ENCODE measurements around the gene HLA-E. TPM values are rescaled to one million over a fixed set of nuclear protein-coding genes. Genes with fewer than 3 reads are reported as not detected.
A peak's percentile ranks its signal among the peaks of the same experiment; 100 is the strongest.
"Not testable (repeated sequence)": the region's sequence is repeated elsewhere in the genome, so short reads cannot be mapped to it uniquely, and the experiment has no call there.

HLA-E gene
- total and polyA plus RNA-seq, 5 experiments from 2014 or later, result 1,291 to 2,977 (median 2,699) TPM

DNA sequence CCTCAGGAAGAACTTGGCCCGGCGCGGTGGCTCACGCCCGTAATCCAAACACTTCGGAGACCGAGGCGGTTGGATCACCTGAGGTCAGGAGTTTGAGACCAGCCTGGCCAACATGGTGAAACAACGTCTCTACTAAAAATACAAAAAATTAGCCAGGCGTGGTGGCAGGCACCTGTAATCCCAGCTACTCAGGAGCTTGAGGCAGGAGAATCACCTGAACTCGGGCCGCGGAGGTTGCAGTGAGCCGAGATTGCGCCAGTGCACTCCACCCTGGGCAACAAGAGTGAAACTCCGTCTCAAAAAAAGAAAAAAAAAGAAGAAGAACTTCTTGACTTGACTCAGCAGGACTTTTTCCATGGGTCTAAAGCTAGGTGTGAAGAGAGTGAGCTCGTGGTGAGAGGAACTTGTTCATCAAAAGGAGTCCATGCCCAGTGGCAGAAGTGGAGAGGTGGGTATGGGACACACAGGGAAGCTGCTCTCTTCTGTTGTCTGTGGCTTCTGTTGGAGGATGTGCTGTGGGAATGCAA, 40.1 kb downstream of the HLA-E start:
- H3K27me3 Mint-ChIP-seq, DNase-seq, H3K36me3 Mint-ChIP-seq: not testable (repeated sequence)
- H3K9me3 Mint-ChIP-seq, result peaks cover 0 to 14% (median 4%) of the 10 kb centered on the region in 9 donors
- POLR2A ChIA-PET, result interaction anchor here (0.8 to 10.5 kb wide), 8 partner anchors 11 to 46 kb away, joined by 3 to 213 read pairs (median 10); partner anchors contain the start of gene HLA-E
- peak overlapping the region in 2 of 10 donors; percentile 8 to 23 for H3K4me3 Mint-ChIP-seq
- peak in 1 of 2 donors; percentile 29 for ATAC-seq
- peaks cover 10 to 68% (median 32%) of the 10 kb centered on the region in 4 donors for H3K4me1 Mint-ChIP-seq
- peak overlapping the region in 8 of 10 donors; percentile 32 to 85 (median 80) for H3K27ac Mint-ChIP-seq

DNA sequence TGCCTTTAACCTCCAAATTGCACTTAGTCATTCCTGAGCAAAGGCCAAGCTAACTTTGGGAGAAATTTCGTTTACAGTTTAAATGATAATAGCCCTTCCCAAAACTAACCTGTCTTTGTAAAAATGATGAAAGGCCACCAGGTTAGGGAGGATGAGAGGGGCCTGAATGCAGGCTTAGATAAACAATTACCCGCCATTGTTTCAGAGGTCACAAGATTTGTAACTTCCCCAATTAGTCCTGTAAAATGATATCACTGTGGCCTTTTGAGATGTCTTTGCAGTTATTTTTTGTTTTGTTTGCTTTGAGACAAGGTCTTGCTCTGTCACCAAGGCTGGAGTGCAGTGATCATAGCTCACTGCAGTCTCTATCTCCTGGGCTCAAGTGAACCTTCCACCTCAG, 40.7 kb downstream of the HLA-E start:
- Mint-ChIP-seq H3K36me3 (peaks cover 0 to 1% (median 0%) of the 10 kb centered on the region in 3 donors), H3K27me3 (no peaks in the 10 kb centered on the region), H3K27ac (peak overlapping the region in 6 of 10 donors; percentile 32 to 83 (median 80)), H3K4me3 (no peak overlapping the region), H3K9me3 (peaks cover 0 to 8% (median 0%) of the 10 kb centered on the region in 9 donors), H3K4me1 (peaks cover 9 to 62% (median 32%) of the 10 kb centered on the region in 4 donors)
- ATAC-seq, result no peak
- DNase-seq, result no peak
- POLR2A ChIA-PET, result interaction anchor here (0.8 to 10.5 kb wide), 9 partner anchors 12 to 44 kb away, joined by 3 to 213 read pairs (median 15); partner anchors contain the start of gene HLA-E

DNA sequence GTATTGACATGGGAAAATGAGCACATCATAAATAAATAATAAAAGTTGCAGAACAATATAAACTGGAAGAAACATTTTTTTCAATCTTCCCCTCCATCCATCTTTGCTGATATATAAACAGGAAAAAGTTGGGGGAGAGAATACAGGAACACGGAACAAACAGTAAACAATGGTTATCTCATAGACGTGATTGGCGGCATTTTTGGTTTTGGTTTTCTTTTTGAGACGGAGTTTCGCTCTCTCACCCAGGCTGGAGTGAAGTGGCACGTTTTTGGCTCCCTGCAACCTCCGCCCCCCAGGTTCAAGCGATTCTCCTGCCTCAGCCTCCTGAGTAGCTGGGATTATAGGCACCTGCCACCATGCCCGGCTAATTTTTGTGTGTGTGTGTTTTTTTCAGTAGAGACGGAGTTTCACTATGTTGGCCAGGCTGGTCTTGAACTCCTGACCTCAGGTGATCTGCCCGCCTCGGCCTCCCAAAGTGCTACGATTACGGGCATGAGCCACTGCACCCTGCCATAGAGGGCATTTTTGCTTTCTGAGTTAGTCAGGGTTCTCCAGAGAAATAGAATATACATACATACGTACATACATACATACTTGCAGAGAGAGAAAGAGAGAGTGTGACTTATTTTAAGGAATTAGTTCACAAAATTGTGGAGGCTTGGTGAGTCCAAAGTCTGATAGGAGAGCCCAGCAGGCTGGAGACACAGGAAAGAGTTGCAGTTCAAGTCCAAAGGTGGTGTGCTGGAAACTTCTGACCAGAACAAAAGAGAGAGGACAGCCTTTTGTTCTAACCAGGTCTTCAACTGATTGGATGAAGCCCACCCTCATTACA, 44.4 kb downstream of the HLA-E start:
- Mint-ChIP-seq H3K4me1 (peaks cover 8 to 39% (median 29%) of the 10 kb centered on the region in 4 donors), H3K9me3 (peaks cover 0 to 2% (median 0%) of the 10 kb centered on the region in 9 donors), H3K27me3 (no peaks in the 10 kb centered on the region), H3K36me3 (no peaks in the 10 kb centered on the region), H3K4me3 (peak overlapping the region; percentile 24 to 94 (median 72)), H3K27ac (peak overlapping the region in 4 of 10 donors; percentile 68 to 95 (median 91))
- DNase-seq (no peak), ATAC-seq (no peak)
- POLR2A ChIA-PET, result interaction anchor here (3.8 to 10.5 kb wide), 2 partner anchors 41 to 48 kb away, joined by 35 to 213 read pairs; partner anchors contain the start of gene HLA-E

DNA sequence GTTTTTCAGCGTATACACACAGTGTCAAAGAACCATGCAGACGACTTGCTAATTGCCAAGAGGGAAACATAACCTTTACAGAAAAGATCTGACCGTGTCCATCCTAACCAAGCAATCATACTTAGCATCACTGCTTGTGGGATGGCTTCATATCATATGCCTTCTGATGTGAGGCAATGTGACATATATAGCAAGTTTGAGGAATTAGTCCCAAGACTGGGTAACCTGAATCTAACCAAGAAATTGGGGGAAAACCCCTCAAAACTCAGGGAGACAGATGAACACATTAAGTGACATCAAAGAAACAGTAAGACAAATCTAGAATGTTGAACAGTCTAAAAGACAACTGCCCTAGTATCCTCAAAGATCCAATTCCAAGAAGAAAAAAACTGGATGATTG, 48.6 kb downstream of the HLA-E start:
- Mint-ChIP-seq H3K4me1 (peaks cover 9 to 22% (median 14%) of the 10 kb centered on the region in 4 donors), H3K4me3 (no peak overlapping the region), H3K9me3 (no peaks in the 10 kb centered on the region), H3K36me3 (no peaks in the 10 kb centered on the region), H3K27ac (no peak overlapping the region), H3K27me3 (no peaks in the 10 kb centered on the region)
- POLR2A ChIA-PET, result interaction anchor here (12.6 kb wide), 1 partner anchor 45 kb away, joined by 211 read pairs; the partner anchor contains the start of gene HLA-E
- ATAC-seq, result no peak
- DNase-seq, result no peak

DNA sequence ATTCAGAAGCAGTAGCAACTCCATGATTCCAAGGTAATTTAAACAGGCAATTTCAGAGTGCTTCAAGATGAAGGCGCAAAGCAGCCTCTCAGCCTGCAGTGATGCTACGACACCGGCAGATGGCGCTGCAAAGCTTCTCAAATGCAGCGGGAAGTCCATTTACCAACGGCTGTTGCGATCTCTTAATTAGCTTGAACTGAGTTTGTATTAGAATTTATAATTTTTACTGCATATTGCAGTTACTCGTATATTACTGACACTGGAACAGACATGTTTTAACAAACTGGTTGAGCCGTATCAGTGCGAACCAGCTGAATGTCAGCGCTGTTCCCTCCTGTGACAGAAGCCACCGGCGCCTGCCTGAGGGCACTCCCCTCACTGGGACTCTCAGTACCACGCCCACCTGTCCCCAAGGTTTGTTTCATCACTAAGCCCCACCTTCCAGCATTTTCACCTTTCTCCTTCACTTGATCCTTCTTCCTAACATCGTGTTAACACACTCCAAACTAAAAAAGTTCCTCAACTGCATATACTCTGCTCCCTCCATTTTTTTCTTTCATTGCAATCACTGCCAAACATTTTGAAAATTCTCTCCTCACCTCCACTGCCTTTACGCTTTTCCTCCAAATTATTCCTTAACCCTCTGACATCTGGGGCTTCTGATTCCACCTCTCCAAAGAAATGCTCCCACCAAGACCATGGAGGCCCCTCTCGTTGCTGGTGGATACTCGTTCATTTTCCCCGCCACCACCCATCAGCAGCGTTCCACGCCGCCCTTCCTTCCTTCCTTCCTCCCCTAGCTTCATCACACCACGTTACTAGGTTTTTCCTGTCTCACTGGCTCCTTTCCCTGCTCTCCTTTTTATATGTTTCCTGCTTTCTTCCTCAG, 52.5 kb downstream of the HLA-E start:
- H3K9me3 Mint-ChIP-seq, result no peaks in the 10 kb centered on the region
- H3K4me1 Mint-ChIP-seq, result peaks cover 27 to 36% (median 32%) of the 10 kb centered on the region in 4 donors
- no peaks in the 10 kb centered on the region for H3K27me3 Mint-ChIP-seq
- ATAC-seq, result peak; percentile 72 to 78
- peak overlapping the region; percentile 78 to 95 (median 90) for H3K4me3 Mint-ChIP-seq
- DNase-seq, result peak; percentile 64 to 90 (median 79)
- peak overlapping the region; percentile 82 to 97 (median 93) for H3K27ac Mint-ChIP-seq
- POLR2A ChIA-PET, result interaction anchor here (0.5 to 12.6 kb wide), 38 partner anchors 9 to 196 kb away, joined by 3 to 211 read pairs (median 4); partner anchors contain the start of genes ABCF1, C6orf136, GNL1 and HLA-E
- H3K36me3 Mint-ChIP-seq, result peaks cover 0 to 7% (median 0%) of the 10 kb centered on the region in 3 donors

DNA sequence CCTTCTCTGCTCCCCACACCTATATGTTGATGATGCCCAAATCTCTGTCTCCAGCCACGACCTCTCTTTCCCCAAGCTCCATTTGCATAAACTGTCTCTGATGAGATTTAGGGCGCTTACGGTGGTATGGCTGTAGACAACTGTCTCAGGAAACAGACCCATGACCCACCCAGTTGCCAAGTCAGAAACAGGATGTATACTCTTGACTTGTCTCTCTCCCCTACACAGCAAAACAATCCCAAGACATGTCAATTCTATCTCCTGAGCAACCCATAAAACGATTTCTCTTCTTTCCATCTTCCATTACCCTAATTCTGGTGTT, 53.1 kb downstream of the HLA-E start:
- ATAC-seq (peak; percentile 66 to 78), DNase-seq (peak in 9 of 10 donors; percentile 13 to 73 (median 42))
- Mint-ChIP-seq H3K9me3 (no peaks in the 10 kb centered on the region), H3K4me3 (peak overlapping the region; percentile 78 to 95 (median 90)), H3K36me3 (peaks cover 0 to 12% (median 0%) of the 10 kb centered on the region in 3 donors), H3K4me1 (peaks cover 27 to 36% (median 32%) of the 10 kb centered on the region in 4 donors), H3K27me3 (no peaks in the 10 kb centered on the region), H3K27ac (peak overlapping the region; percentile 82 to 97 (median 93))
- POLR2A ChIA-PET, result interaction anchor here (0.7 to 12.6 kb wide), 29 partner anchors 9 to 196 kb away, joined by 3 to 211 read pairs (median 5); partner anchors contain the start of genes ABCF1, C6orf136, GNL1 and HLA-E

DNA sequence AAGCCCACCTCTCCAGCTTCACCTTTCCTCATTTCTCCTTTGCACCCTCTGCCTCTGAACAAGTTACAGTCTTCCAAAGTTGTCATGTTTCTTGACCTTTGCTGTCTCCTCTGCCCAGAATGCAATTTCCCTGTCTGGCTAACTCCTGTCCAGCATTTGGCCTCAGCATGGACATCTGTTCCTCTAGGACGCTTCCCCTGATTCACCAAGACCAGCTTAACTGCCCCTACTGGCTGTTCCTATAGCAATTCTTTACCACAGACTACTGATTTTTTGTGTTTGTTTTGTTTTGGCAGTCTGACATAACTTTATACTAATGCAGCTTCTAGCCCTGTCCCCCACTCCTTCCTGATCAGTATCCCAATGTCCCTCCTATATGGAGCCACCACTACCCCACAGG, 53.6 kb downstream of the HLA-E start:
- ATAC-seq (no peak), DNase-seq (no peak)
- Mint-ChIP-seq H3K27ac (peak overlapping the region; percentile 82 to 97 (median 93)), H3K27me3 (no peaks in the 10 kb centered on the region), H3K36me3 (peaks cover 0 to 12% (median 0%) of the 10 kb centered on the region in 3 donors), H3K4me1 (peaks cover 27 to 36% (median 32%) of the 10 kb centered on the region in 4 donors), H3K4me3 (peak overlapping the region; percentile 78 to 95 (median 90)), H3K9me3 (no peaks in the 10 kb centered on the region)
- POLR2A ChIA-PET, result interaction anchor here (0.9 to 12.6 kb wide), 19 partner anchors 11 to 136 kb away, joined by 3 to 211 read pairs (median 10); partner anchors contain the start of genes ABCF1, GNL1, HLA-E and MRPS18B

Other genes starting within 250 kb of the HLA-E start
- gene TRIM39, start 162.6 kb upstream of the HLA-E start, total RNA-seq, result 10 to 100 TPM; 22.1 to 23.1 TPM
- 10 to 100 TPM in 2 of 3 donors, 1 to 10 TPM in 1; 6.6 to 15.4 (median 12.7) TPM for gene TRIM39, start 162.6 kb upstream of the HLA-E start, polyA plus RNA-seq
- gene RPP21, start 144.4 kb upstream of the HLA-E start, total RNA-seq, result 10 to 100 TPM; 48.2 to 49.5 TPM
- gene RPP21, start 144.4 kb upstream of the HLA-E start, polyA plus RNA-seq, result 10 to 100 TPM; 61.1 to 92.4 (median 73.6) TPM
- gene GNL1, start 67.0 kb downstream of the HLA-E start, total RNA-seq, result 10 to 100 TPM; 78.0 to 80.7 TPM
- 10 to 100 TPM; 24.7 to 34.1 (median 28.7) TPM for gene GNL1, start 67.0 kb downstream of the HLA-E start, polyA plus RNA-seq
- gene PRR3, start 67.8 kb downstream of the HLA-E start, total RNA-seq, result 10 to 100 TPM; 28.4 to 28.9 TPM
- 10 to 100 TPM in 1 of 3 donors, 1 to 10 TPM in 2; 7.9 to 12.7 (median 8.6) TPM for gene PRR3, start 67.8 kb downstream of the HLA-E start, polyA plus RNA-seq
- gene ABCF1, start 81.9 kb downstream of the HLA-E start, total RNA-seq, result 10 to 100 TPM; 68.6 to 71.3 TPM
- gene ABCF1, start 81.9 kb downstream of the HLA-E start, polyA plus RNA-seq, result 10 to 100 TPM; 19.1 to 43.1 (median 30.5) TPM
- gene PPP1R10, start 127.7 kb downstream of the HLA-E start, total RNA-seq, result 100 to 1,000 TPM; 191 to 193 TPM
- gene PPP1R10, start 127.7 kb downstream of the HLA-E start, polyA plus RNA-seq, result 10 to 100 TPM; 16.9 to 20.2 (median 19.8) TPM
- 10 to 100 TPM; 43.1 to 43.8 TPM for gene MRPS18B, start 128.3 kb downstream of the HLA-E start, total RNA-seq
- gene MRPS18B, start 128.3 kb downstream of the HLA-E start, polyA plus RNA-seq, result 100 to 1,000 TPM in 2 of 3 donors, 10 to 100 TPM in 1; 87.4 to 161 (median 119) TPM
- gene ATAT1, start 137.4 kb downstream of the HLA-E start, total RNA-seq, result 10 to 100 TPM; 12.6 to 13.4 TPM
- 1 to 10 TPM; 1.6 to 2.0 (median 1.7) TPM for gene ATAT1, start 137.4 kb downstream of the HLA-E start, polyA plus RNA-seq
- 10 to 100 TPM; 29.3 to 30.9 TPM for gene C6orf136, start 157.6 kb downstream of the HLA-E start, total RNA-seq
- 10 to 100 TPM in 2 of 3 donors, 1 to 10 TPM in 1; 5.6 to 23.2 (median 13.7) TPM for gene C6orf136, start 157.6 kb downstream of the HLA-E start, polyA plus RNA-seq
- gene DHX16, start 183.5 kb downstream of the HLA-E start, total RNA-seq, result 10 to 100 TPM; 42.1 to 45.6 TPM
- 10 to 100 TPM; 17.7 to 31.2 (median 18.7) TPM for gene DHX16, start 183.5 kb downstream of the HLA-E start, polyA plus RNA-seq
- gene PPP1R18, start 197.1 kb downstream of the HLA-E start, total RNA-seq, result 10 to 100 TPM; 79.0 to 82.0 TPM
- gene PPP1R18, start 197.1 kb downstream of the HLA-E start, polyA plus RNA-seq, result 10 to 100 TPM; 79.8 to 98.6 (median 95.7) TPM
- 1 to 10 TPM; 2.4 TPM for gene NRM, start 201.5 kb downstream of the HLA-E start, total RNA-seq
- gene NRM, start 201.5 kb downstream of the HLA-E start, polyA plus RNA-seq, result 1 to 10 TPM; 3.7 to 5.4 (median 5.4) TPM
- gene MDC1, start 227.8 kb downstream of the HLA-E start, total RNA-seq, result 10 to 100 TPM; 50.8 to 54.9 TPM
- gene MDC1, start 227.8 kb downstream of the HLA-E start, polyA plus RNA-seq, result 1 to 10 TPM; 1.3 to 6.3 (median 2.8) TPM
- 100 to 1,000 TPM; 171 to 187 TPM for gene TUBB, start 230.8 kb downstream of the HLA-E start, total RNA-seq
- 100 to 1,000 TPM in 1 of 3 donors, 10 to 100 TPM in 2; 79.2 to 116 (median 83.3) TPM for gene TUBB, start 230.8 kb downstream of the HLA-E start, polyA plus RNA-seq